Measurements from ENCODE around the gene SGSH. TPM values are rescaled to one million over a fixed set of nuclear protein-coding genes. Genes with fewer than 3 reads are reported as not detected.

SGSH gene
- total RNA-seq, 1 donor from 2014 or later = 43.9 TPM

DNA sequence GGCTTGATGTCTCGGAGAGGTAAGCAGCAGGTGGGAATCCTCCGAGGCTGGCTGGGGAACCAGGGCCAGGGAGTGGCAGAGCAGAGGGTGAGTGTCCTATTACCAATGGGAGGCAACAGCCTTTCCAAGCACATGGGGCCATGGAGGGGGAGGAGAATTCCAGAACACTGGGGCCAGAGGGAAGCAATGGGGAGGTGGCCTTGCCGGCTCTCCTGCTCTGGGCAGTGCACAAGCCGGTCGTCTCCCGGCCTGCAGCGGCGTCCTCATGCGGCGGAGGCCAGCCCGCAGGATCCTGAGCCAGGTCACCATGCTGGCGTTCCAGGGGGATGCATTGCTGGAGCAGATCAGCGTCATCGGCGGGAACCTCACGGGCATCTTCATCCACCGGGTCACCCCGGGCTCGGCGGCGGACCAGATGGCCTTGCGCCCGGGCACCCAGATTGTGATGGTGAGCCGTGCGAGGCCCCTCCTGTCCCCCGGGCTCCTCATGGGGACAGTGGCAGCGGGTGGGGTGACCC is 21.9 kb downstream of the SGSH start:
- H3K36me3 Mint-ChIP-seq (ENCODE audit: insufficient read depth) = no peaks in the 10 kb centered on the region
- peaks cover 1% of the 10 kb centered on the region for H3K4me1 Mint-ChIP-seq (ENCODE audit: low read depth)
- TF ChIP-seq, protein P1, sequence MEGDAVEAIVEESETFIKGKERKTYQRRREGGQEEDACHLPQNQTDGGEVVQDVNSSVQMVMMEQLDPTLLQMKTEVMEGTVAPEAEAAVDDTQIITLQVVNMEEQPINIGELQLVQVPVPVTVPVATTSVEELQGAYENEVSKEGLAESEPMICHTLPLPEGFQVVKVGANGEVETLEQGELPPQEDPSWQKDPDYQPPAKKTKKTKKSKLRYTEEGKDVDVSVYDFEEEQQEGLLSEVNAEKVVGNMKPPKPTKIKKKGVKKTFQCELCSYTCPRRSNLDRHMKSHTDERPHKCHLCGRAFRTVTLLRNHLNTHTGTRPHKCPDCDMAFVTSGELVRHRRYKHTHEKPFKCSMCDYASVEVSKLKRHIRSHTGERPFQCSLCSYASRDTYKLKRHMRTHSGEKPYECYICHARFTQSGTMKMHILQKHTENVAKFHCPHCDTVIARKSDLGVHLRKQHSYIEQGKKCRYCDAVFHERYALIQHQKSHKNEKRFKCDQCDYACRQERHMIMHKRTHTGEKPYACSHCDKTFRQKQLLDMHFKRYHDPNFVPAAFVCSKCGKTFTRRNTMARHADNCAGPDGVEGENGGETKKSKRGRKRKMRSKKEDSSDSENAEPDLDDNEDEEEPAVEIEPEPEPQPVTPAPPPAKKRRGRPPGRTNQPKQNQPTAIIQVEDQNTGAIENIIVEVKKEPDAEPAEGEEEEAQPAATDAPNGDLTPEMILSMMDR (IDR thresholded peaks at IDR 0.05; ENCODE audit: unreplicated experiment) = no peak
- H3K27ac Mint-ChIP-seq = peak overlapping the region; percentile 45
- DNase-seq (ENCODE audit: low spot score, unreplicated experiment) = no peak
- no peaks in the 10 kb centered on the region for H3K9me3 Mint-ChIP-seq (ENCODE audit: low read depth)
- H3K27me3 Mint-ChIP-seq = peaks cover 10% of the 10 kb centered on the region
- H3K4me3 Mint-ChIP-seq (ENCODE audit: low read depth) = no peak overlapping the region

DNA sequence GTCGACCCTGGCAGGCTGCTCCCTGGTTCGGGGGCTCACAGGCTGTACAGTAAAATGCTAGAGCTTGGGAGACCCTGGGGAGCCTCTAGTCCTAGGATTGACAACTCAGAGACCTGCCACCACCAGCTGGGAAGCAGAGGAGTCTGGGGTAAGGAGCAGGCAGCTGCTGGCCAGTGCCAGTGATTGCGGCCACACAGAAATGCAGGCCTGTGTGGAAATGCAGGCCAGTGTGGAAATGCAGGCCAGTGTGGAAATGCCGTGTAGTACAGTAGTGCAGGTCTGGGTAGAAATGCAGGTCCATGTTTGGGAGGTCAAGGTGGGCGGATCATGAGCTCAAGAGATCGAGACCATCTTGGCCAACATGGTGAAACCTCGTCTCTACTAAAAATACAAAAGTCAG is 23.5 kb downstream of the SGSH start:
- no peak for DNase-seq (ENCODE audit: low spot score, unreplicated experiment)
- TF ChIP-seq, protein P1 (IDR thresholded peaks at IDR 0.05; ENCODE audit: unreplicated experiment) = no peak
- H3K4me1 Mint-ChIP-seq (ENCODE audit: low read depth) = peaks cover 1% of the 10 kb centered on the region
- H3K4me3 Mint-ChIP-seq (ENCODE audit: low read depth) = no peak overlapping the region
- no peaks in the 10 kb centered on the region for H3K9me3 Mint-ChIP-seq (ENCODE audit: low read depth)
- H3K36me3 Mint-ChIP-seq (ENCODE audit: insufficient read depth) = no peaks in the 10 kb centered on the region
- no peak overlapping the region for H3K27ac Mint-ChIP-seq
- peaks cover 14% of the 10 kb centered on the region for H3K27me3 Mint-ChIP-seq

DNA sequence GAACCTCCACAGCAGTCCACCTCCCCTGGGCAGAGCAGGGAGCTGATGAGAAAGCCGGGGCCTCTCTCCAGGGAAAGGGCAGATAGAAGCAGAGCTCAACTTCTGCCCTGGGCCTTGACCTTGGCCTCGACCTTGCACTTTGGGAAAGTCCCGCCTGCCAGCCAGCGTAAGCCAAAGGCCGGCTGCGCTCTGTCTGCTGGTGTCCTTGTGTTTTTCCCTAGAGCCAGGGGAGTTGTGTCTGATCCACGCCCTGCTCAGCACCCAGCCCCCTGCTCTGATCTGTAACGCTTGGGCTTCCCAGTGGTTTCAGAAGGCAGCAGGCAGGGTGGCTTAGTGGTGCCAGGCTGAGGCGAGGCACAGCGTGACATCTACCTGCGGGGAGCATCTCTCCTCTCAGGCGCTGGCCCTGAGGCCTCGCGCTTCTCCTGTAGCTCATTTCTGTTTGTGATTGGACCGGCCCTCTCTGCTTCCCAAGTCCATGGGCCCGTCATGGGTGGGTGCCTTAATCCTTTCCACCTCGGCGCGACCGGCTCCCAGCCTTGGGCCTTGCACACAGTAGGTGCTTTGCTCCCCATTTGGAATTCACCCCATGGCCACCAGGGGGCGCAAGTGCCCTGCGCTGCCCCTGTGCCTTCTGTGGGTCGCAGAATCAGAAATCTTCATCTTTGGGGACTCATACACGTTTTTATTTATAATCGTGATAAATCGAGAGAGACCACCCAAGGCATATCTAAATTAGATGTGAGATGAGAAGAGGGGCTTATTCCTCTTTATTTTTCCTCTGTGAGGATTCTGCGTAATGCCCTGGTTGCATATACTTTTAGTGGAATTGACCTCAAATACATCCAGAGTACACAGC is 24.2 kb downstream of the SGSH start:
- no peaks in the 10 kb centered on the region for H3K9me3 Mint-ChIP-seq (ENCODE audit: low read depth)
- TF ChIP-seq, protein P1 (IDR thresholded peaks at IDR 0.05; ENCODE audit: unreplicated experiment) = peak; percentile 87
- H3K4me1 Mint-ChIP-seq (ENCODE audit: low read depth) = peaks cover 1% of the 10 kb centered on the region
- H3K27ac Mint-ChIP-seq = peak overlapping the region; percentile 22
- H3K36me3 Mint-ChIP-seq (ENCODE audit: insufficient read depth) = no peaks in the 10 kb centered on the region
- DNase-seq (ENCODE audit: low spot score, unreplicated experiment) = no peak
- H3K4me3 Mint-ChIP-seq (ENCODE audit: low read depth) = no peak overlapping the region
- peaks cover 16% of the 10 kb centered on the region for H3K27me3 Mint-ChIP-seq

DNA sequence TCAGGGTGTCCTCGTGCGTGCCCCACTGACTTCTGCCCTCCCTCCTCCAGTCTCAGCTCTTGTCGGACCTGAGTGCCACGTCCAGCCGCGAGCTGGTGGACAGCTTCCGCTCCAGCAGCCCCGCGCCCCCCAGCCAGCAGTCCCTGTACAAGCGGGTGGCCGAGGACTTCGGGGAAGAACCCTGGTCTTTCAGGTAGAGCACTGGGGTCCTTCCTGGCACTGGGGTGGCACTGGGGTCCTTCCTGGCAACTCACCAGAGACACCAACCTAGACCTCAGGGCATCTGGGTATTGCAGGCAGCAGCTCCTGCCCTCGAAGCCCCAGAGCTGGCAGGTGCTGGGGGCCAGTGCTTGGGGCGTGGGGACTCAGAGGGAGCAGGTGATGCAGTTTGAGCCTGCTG is 25.0 kb downstream of the SGSH start:
- no peak for DNase-seq (ENCODE audit: low spot score, unreplicated experiment)
- Mint-ChIP-seq H3K4me1 (ENCODE audit: low read depth) (peaks cover 1% of the 10 kb centered on the region), H3K9me3 (ENCODE audit: low read depth) (no peaks in the 10 kb centered on the region), H3K4me3 (ENCODE audit: low read depth) (no peak overlapping the region), H3K27me3 (peaks cover 17% of the 10 kb centered on the region), H3K36me3 (ENCODE audit: insufficient read depth) (no peaks in the 10 kb centered on the region), H3K27ac (no peak overlapping the region)
- TF ChIP-seq, protein P1 (IDR thresholded peaks at IDR 0.05; ENCODE audit: unreplicated experiment) = no peak

DNA sequence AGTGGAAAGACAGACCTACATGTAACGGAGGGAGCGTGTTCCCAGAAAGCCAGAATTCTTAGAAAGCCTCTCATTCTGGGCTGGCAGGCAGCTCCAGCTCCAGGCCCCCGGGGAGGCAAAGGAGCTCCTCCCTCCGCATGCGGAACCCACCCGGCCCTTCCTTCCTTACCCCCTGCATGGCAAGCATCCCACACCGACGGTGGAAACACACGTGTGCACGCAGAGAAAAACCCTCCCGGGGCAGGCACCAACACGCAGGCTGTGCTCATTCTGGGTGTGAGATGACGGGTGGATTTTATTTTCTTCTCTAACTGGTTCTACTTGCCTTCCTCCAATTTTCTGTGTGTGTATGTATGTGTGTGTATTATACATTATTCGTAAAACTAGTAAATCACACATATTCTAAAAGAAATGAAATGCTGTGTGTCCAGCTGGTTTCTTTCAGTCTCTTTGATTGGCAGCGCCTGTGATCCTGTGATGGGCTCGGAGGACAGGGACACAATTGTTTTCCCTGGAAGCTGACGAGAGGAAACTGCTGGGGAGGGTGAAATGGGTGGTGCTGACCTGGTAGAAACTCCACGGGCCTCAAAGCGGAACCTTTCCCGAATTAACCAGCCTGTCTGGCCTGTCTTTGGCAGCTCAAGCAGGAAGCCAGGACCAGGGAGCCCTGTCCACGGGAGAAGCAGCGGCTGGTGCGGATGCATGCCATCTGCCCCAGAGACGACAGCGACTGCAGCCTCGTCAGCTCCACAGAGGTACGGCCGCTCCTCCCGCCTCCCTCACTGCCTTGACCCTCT is 28.1 kb downstream of the SGSH start:
- H3K4me1 Mint-ChIP-seq (ENCODE audit: low read depth) = peaks cover 1% of the 10 kb centered on the region

More for the DNA sequence above, 28.1 kb downstream of the SGSH start:
- TF ChIP-seq, protein P1 (IDR thresholded peaks at IDR 0.05; ENCODE audit: unreplicated experiment) = no peak
- H3K9me3 Mint-ChIP-seq (ENCODE audit: low read depth) = no peaks in the 10 kb centered on the region
- H3K4me3 Mint-ChIP-seq (ENCODE audit: low read depth) = no peak overlapping the region
- H3K27me3 Mint-ChIP-seq = peaks cover 20% of the 10 kb centered on the region
- no peak overlapping the region for H3K27ac Mint-ChIP-seq
- H3K36me3 Mint-ChIP-seq (ENCODE audit: insufficient read depth) = no peaks in the 10 kb centered on the region
- no peak for DNase-seq (ENCODE audit: low spot score, unreplicated experiment)

All from progenitor cell of endocrine pancreas (in vitro differentiated cells).